HEK293T (cell line): ENCODE data around the gene TIMM44.

Experiments
- CTCF ChIA-PET: fragments of 350-600 bp; formaldehyde crosslinking; extraction: SDS; loops from one replicate; lab custom pipeline; 2021; ENCODE audit warnings: antibody characterized with exemption, inconsistent platforms; lab: Yijun Ruan, JAX
- POLR2A ChIA-PET: fragments of 350-600 bp; formaldehyde crosslinking; extraction: SDS; loops from one replicate; lab custom pipeline; 2020; ENCODE audit warnings: antibody characterized with exemption, inconsistent platforms; lab: Yijun Ruan, JAX
- DNase-seq: peaks from one replicate; pipeline ENCODE4 v3.0.0; 2012; ENCODE audit warnings: mixed read lengths; ENCODE audit errors: extremely low spot score
- ARNT ChIP-seq: fragments of 450-650 bp; IDR thresholded peaks from 2 replicates; pipeline ENCODE4 v1.6.1; 2017; ENCODE audit warnings: mild to moderate bottlenecking
- BHLHE40 ChIP-seq: fragments of 450-650 bp; IDR thresholded peaks from 2 replicates; pipeline ENCODE4 v1.6.1; 2016; ENCODE audit warnings: mild to moderate bottlenecking, moderate library complexity, borderline replicate concordance
- CTBP1 ChIP-seq: fragments of 450-650 bp; IDR thresholded peaks from 2 replicates; pipeline ENCODE4 v1.6.1; 2016; ENCODE audit warnings: borderline replicate concordance
- ELF4 ChIP-seq: fragments of 450-650 bp; IDR thresholded peaks from 2 replicates; pipeline ENCODE4 v1.6.1; 2017; ENCODE audit warnings: antibody characterized with exemption
- FOXA1 ChIP-seq: fragments of 450-650 bp; IDR thresholded peaks from 2 replicates; pipeline ENCODE4 v1.6.1; 2016; ENCODE audit warnings: mild to moderate bottlenecking
- FOXK2 ChIP-seq: fragments of 450-650 bp; IDR thresholded peaks from 2 replicates; pipeline ENCODE4 v1.6.1; 2016; ENCODE audit warnings: mild to moderate bottlenecking
- FOXM1 ChIP-seq: fragments of 450-650 bp; IDR thresholded peaks from 2 replicates; pipeline ENCODE4 v1.6.1; 2017; ENCODE audit warnings: mild to moderate bottlenecking, borderline replicate concordance
- HDGF ChIP-seq: fragments of 450-650 bp; IDR thresholded peaks from 2 replicates; pipeline ENCODE4 v1.6.1; 2017; ENCODE audit warnings: antibody characterized with exemption, borderline replicate concordance
- L3MBTL2 ChIP-seq: fragments of 450-650 bp; conservative IDR thresholded peaks from 2 replicates; pipeline ENCODE4 v1.6.1; 2016; ENCODE audit warnings: mild to moderate bottlenecking
- LEF1 ChIP-seq: fragments of 450-650 bp; IDR thresholded peaks from 2 replicates; pipeline ENCODE4 v1.6.1; 2017; ENCODE audit warnings: mild to moderate bottlenecking, borderline replicate concordance
- NFRKB ChIP-seq: fragments of 450-650 bp; IDR thresholded peaks from 2 replicates; pipeline ENCODE4 v1.6.1; 2016; ENCODE audit warnings: mild to moderate bottlenecking, moderate library complexity
- SP1 ChIP-seq: fragments of 450-650 bp; IDR thresholded peaks from 2 replicates; pipeline ENCODE4 v1.6.1; 2017
- SUZ12 ChIP-seq: fragments of 450-650 bp; IDR thresholded peaks from 2 replicates; pipeline ENCODE4 v1.6.1; 2016; ENCODE audit warnings: mild to moderate bottlenecking
- TARDBP ChIP-seq: fragments of 450-650 bp; IDR thresholded peaks from 2 replicates; pipeline ENCODE4 v1.6.1; 2016
- ZNF384 ChIP-seq: fragments of 450-650 bp; IDR thresholded peaks from 2 replicates; pipeline ENCODE4 v1.6.1; 2016
- TF ChIP-seq, protein P1 (sequence below): fragments of 450-650 bp; IDR thresholded peaks from 2 replicates; pipeline ENCODE4 v1.6.1; 2016

Gene TIMM44

DNA sequence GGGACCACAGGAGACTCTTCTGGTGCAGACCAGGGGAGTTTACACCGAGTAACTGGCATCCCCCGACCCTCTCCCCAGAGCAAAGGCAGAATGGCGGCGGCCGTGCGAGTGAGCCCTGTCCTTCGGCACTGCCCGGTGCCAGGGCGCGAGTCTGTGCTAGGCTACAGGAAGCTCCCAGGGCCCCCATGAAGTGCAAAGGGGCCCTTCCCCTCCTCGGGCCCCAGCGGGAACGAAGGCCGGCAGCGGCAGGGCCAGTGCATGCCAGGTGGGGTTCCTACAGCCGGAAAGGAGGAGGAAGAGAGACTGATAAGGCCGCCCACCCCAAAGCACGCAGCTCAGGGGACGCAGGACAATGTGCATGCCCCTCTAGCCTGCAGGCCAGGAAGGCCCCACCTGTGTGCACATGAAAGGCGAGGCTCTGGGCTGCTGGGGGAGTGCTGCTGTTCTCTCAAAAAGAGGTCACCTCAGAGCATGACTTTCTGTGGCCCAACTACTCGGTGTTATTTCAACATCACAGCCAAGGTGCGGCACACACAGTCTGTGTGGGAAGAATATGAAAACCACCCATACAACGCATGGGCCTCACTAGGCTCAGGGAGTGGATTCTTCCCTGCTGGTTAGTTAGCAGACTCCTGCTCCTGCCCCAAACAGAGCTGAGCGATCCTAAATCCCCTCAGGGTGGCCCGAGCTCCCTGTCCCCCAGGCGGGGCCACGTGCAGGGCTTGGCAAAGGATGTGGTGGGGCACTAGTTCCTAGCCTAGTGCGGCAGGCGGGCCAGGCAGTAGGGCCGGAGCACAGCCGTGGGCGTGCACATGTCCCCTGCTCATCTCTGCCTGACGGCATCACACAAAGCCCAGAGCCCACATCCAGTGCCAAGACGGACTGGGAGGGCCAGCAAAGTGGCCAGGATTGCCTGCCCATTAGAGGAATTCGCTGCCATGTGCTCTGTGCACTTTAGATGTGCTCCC is 28.4 kb upstream of the TIMM44 start:
- DNase-seq = no peak
- POLR2A ChIA-PET = no interaction called here
- CTCF ChIA-PET = interaction anchor here (1.1 kb wide), 1 partner anchor 11 kb away, joined by 3 read pairs; no protein-coding TSS in a partner anchor
- TF ChIP-seq L3MBTL2 (no peak), SUZ12 (no peak), FOXA1 (no peak), TARDBP (no peak), CTBP1 (no peak), SP1 (no peak)

DNA sequence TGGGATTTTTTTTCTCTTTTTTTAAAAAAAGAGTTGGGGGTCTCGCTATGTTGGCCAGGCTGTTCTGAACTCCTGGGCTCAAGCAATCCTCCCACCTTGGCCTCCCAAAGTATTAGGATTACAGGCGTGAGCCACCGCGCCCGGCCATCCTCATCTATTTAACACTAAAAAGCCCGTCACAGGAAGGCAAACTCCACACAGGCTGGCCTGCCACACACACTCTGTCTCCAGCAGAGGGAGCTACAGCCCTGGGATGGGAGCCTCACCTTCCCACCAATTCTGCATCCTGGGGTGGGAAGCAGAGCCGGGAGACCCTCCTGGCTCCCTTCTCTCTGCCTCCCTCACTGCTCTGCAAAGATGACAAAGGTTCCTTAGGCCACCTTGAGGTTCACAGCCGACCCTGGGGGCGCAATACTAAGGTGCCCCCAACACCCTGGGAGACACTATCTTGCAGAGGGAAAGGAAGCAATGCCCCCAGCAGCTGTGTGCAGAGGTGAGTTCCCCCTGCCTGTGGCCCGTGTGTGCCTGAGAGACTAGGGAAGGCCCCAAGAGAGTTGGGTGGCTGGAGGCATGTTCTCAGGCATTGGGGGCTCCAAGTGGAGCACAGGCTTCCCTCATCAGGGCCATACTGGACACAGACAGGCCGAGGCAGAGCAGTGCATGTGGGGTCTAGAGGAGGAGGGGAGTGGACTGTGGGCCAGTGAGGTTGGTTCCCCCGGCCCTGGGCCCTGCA is 27.4 kb upstream of the TIMM44 start:
- ChIA-PET POLR2A (interaction anchor here (1.0 kb wide), 1 partner anchor 35 kb away, joined by 7 read pairs; the partner anchor contains the start of gene ELAVL1), CTCF (interaction anchor here (0.6 to 1.3 kb wide), 7 partner anchors 10 to 333 kb away, joined by 3 to 7 read pairs (median 3); partner anchors contain the start of gene TIMM44)
- peak; percentile 77 for DNase-seq
- TF ChIP-seq ZNF384 (no peak), HDGF (peak; percentile 44; the same call in 1 of the 2 replicates), LEF1 (no peak)

DNA sequence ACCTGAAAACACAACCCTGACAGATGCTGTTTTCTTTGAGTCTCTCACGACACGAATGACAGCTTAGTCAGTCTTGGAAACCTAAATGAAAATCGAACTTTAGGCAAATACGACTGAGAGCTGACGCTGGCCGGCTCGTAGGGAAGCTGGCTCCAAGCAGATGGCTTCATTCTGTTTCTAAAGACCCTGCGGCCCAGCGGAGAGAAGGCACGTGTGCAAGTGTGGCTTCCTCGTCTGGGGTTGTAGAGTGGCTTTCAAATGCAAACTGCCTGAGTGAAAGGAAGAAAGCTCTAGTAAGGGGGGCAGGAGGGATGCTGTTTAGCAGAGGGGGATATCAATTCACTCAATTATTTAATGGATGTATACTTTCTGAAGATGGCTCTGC is 26.1 kb upstream of the TIMM44 start:
- DNase-seq = no peak
- TF ChIP-seq FOXK2 (no peak), ARNT (no peak), SUZ12 (no peak), FOXA1 (no peak), HDGF (no peak), L3MBTL2 (no peak), ZNF384 (no peak), TARDBP (no peak), ELF4 (no peak), NFRKB (no peak)
- CTCF ChIA-PET = no interaction called here
- POLR2A ChIA-PET = no interaction called here

DNA sequence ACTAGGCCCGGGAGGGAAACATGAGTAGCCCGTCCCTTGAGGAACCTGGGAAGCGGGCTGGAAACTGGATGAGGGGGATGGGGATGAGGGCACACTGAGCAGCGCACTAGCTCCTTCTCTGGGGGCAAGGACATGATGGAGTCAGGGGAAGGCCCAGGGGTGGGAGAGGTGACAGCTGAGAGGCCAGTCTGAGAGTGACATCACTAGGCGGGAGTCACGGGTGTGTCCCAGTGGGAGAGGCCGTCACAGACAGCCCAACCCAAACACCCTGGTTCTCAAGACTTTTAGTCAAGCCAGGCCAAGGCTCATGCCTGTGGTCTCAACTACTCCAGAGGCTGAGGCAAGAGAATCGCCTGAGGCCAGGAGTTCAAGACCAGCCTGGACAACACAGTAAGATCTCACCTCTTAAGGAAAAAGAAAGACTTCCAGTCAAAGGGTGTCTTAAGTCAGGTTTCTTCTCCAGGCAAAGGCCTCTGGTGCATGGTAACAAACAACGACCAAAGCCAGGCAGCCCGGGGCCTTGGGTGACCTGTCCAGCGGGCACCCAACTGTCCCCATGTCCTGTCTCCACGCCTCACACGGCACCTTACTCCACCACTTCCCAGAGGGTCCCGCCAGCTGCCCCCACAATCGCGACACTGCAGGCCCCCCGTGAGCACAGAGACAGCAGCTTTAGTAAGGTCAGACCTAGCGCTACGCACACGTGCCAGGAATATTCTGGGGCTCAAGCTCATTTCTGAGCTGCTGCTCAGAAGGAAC is 25.5 kb upstream of the TIMM44 start:
- TF ChIP-seq, protein P1, sequence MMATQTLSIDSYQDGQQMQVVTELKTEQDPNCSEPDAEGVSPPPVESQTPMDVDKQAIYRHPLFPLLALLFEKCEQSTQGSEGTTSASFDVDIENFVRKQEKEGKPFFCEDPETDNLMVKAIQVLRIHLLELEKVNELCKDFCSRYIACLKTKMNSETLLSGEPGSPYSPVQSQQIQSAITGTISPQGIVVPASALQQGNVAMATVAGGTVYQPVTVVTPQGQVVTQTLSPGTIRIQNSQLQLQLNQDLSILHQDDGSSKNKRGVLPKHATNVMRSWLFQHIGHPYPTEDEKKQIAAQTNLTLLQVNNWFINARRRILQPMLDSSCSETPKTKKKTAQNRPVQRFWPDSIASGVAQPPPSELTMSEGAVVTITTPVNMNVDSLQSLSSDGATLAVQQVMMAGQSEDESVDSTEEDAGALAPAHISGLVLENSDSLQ = no peak
- no peak for TF ChIP-seq CTBP1
- CTCF ChIA-PET = no interaction called here
- DNase-seq = no peak
- POLR2A ChIA-PET = no interaction called here

DNA sequence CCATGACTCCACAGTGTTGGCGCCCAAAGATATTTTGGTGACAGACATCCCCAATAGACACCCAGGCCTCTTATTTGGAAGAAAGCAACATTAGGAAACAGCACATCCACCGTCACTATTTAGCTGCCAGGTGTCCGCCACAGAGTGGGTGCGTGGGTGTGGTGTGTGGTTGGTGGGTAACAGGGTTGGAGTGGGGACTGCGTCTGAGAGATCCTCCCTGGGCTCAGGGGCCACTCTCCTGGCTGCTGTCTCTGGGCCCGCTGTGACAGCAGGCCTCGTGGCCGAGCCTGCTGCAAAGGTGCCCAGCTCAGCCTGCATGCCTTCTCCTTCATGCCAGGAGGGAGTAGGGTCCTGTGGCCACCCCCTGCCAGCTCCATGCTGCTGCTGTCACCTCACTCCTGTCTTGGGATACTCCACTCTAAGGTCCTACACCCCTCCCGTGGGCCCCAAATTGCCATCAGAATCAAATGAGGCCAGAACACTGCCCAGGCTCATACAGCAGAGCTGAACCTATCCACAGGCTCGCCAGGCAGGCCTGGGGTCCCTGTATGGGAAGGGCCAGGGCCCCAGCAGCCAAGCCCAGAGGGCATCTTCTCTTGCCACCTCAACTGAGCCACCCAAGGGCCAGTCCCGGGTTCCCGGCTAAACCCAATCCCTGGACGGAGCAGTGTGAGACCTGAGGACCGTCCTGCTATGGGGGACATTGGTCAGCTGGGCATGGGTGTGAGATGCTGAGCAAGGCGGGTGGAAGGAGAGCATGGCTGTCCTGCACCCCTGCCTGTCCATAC is 24.7 kb upstream of the TIMM44 start:
- ChIA-PET CTCF (no interaction called here), POLR2A (no interaction called here)
- no peak for DNase-seq
- TF ChIP-seq ELF4 (no peak), LEF1 (no peak), NFRKB (no peak), SUZ12 (no peak), FOXM1 (no peak), FOXK2 (no peak), HDGF (no peak), CTBP1 (no peak), TARDBP (no peak), FOXA1 (no peak), L3MBTL2 (no peak), SP1 (no peak), ARNT (no peak), ZNF384 (no peak), BHLHE40 (no peak)
- TF ChIP-seq, protein P1 = no peak

DNA sequence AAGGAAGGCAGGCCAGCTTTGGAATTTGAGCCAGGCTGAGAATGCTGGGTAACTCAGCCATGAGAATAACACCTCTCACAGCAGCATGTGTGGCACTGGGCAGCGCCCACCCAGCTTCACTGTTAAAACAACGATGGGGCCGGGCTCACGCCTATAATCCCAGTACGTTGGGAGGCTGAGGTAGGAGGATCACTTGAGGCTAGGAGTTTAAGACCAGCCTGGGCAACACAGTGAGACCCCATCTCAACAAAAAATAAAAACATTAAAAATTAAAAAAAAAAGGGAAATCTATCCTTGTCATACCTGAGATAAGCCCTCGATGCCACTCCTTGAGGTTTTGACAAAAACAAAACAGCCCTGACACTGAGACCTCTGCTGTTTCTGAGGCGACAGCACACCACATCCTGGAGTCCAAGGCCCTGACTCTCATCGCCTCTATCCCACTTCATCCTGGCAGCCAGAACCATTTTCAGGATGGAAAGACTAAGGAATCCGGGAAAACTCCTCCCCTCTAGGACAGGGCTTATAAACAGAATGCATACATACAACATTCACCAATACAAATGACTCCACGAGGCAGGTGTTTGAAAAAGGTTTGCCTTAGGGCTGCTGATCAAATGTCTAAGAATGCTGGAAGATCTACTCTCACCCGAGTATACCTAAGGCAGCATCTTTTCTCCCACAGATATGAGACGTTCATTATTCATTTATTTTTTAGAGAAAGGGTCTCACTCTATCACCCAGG is 22.6 kb upstream of the TIMM44 start:
- CTCF ChIA-PET = no interaction called here
- POLR2A ChIA-PET = interaction anchor here (1.0 kb wide), 1 partner anchor 39 kb away, joined by 3 read pairs; the partner anchor contains the start of gene ELAVL1

More for the DNA sequence above, 22.6 kb upstream of the TIMM44 start:
- DNase-seq = no peak
- no peak for TF ChIP-seq ZNF384
- TF ChIP-seq BHLHE40 = no peak
- TF ChIP-seq, protein P1 = no peak
- TF ChIP-seq FOXM1 = no peak
- no peak for TF ChIP-seq ELF4
- TF ChIP-seq SUZ12 = no peak
- no peak for TF ChIP-seq NFRKB
- no peak for TF ChIP-seq CTBP1
